Testis (tissue), 2 donors: ENCODE data around the gene KDM7A.

Experiments used
- POLR2A ChIP-seq: fragments of 450-650 bp; IDR thresholded peaks from one replicate; pipeline ENCODE4 v1.6.1; 2017; ENCODE audit warnings: antibody characterized with exemption, mild to moderate bottlenecking, moderate library complexity
- TF ChIP-seq, protein P1 (sequence below), 3 experiments: fragments of 450-650 bp in 2 of 3; fragments of 200-600 bp in 1 of 3; sonication (generic) in 1 of 3; IDR thresholded peaks; one replicate each; pipeline ENCODE4 v1.5.1; 2016 to 2019; ENCODE audit warnings: antibody characterized with exemption in 3 of 3, mild to moderate bottlenecking in 2 of 3, moderate library complexity in 1 of 3

DNA sequence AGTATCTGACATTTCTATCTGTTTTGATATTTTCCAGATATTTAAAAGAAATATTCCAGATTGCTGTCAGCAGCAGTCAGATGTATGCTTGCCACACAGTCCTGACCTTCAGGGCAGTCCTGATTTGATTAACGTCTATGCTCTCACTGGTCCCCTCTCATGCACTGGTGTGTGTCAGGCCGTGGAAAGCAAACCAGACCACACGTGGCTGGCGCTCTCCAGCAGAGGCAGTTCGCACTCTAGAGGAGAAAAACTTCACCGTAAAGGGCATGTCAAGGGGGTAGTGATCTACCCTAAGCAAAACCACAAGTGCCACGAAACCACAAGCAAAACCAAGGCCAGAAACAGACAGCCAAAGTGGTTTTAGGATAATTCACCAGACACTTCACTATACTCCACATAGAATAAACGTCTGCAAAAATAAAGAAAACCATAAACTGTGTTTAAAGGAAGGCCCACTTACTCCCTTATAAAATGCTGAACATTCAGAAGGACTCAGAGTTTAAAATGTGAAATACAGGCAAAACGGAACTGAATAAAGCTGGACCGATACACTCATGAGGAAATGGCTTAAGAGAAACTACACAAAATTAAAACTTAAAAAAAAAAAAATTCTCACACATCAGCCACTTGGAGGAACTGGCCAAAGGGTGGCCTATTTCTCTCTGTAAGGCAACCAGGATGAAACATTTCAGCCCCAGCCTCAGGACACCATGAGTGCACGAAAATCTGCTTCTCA is 140.4 kb downstream of the KDM7A start:
- TF ChIP-seq, protein P1, sequence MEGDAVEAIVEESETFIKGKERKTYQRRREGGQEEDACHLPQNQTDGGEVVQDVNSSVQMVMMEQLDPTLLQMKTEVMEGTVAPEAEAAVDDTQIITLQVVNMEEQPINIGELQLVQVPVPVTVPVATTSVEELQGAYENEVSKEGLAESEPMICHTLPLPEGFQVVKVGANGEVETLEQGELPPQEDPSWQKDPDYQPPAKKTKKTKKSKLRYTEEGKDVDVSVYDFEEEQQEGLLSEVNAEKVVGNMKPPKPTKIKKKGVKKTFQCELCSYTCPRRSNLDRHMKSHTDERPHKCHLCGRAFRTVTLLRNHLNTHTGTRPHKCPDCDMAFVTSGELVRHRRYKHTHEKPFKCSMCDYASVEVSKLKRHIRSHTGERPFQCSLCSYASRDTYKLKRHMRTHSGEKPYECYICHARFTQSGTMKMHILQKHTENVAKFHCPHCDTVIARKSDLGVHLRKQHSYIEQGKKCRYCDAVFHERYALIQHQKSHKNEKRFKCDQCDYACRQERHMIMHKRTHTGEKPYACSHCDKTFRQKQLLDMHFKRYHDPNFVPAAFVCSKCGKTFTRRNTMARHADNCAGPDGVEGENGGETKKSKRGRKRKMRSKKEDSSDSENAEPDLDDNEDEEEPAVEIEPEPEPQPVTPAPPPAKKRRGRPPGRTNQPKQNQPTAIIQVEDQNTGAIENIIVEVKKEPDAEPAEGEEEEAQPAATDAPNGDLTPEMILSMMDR (IDR thresholded peaks at IDR 0.05), result no peak
- TF ChIP-seq POLR2A, result no peak
